ELF-1 (cell line): ENCODE data around the gene SLC44A2.

Experiments
- DNase-seq: peaks from one replicate; pipeline ENCODE4 v3.0.0-alpha.2; 2016; ENCODE audit warnings: low read depth, low spot score

Gene SLC44A2

DNA sequence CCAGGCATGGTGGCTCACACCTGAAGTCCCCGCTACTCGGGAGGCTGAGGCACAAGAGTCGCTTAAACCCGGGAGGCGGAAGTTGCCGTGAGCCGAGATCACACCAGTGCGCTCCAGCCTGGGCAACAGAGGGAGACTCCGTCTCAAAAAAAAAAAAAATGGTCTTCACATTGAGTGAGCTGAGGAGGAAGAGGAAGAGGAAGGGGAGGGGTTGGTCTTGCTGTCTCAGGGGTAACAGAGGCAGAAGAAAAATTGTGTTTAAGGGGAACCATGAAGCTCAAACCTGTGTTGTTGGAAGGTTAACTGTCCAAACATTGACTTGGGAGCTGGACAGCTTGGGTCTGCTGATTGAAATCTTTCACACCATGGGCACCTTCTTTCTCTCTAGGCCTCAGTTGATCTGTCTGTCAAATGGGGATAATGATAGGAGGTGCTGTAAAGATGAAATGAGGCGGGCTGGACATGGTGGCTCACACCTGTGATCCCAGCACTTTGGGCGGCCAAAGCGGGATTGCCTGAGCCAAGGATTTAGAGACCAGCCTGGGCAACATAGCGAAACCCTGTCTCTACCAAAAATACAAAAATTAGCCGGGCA, 9.8 kb upstream of the SLC44A2 start:
- DNase-seq, result no peak

DNA sequence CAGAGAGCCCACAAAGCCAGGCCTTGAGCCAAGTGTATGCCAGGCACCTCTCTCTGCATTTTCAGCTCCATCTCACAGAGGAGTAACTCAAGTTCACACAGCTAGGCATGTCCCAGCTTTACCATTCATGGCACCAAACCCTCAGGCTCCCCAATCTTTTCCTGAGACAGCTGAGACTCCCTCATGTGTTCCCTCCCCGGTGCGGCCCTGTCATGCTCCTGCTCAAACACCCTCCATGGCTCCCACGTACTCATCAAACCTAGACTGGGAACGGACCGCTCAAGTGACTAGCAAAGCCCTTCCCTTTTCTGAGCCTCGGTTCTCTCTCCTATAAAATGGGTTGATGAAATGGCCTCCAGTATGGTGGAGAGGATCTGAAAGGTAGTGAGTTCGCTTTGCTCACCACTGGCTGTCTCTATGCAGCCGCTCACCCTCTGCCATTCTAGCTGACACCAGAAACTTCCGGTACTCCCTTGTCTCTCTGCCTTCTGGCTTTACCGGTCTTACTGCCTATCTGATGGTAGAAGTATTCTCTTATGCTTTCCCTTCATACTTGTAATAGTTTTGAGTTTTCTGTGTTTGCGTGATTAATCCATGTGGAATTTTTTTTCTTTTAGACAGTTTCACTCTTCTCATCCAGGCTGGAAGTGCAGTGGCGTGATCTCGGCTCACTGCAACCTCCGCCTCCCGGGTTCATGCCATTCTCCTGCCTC, 7.8 kb upstream of the SLC44A2 start:
- DNase-seq, result no peak

GRCh38 chr19:10618846-10619245, 6.5 kb upstream of the SLC44A2 start:
- no peak for DNase-seq

- DNase-seq, result no peak
Measured at GRCh38 chr19:10620786-10621185, 4.6 kb upstream of the SLC44A2 start.

GRCh38 chr19:10621966-10622365, 3.4 kb upstream of the SLC44A2 start:
- DNase-seq, result no peak

GRCh38 chr19:10624585-10624984, 768 bp upstream of the SLC44A2 start:
- no peak for DNase-seq

GRCh38 chr19:10625762-10626138, 397 bp downstream of the SLC44A2 start:
- no peak for DNase-seq

GRCh38 chr19:10631874-10632273, 6.5 kb downstream of the SLC44A2 start:
- DNase-seq, result no peak

GRCh38 chr19:10634430-10634829, 9.1 kb downstream of the SLC44A2 start:
- no peak for DNase-seq

DNA sequence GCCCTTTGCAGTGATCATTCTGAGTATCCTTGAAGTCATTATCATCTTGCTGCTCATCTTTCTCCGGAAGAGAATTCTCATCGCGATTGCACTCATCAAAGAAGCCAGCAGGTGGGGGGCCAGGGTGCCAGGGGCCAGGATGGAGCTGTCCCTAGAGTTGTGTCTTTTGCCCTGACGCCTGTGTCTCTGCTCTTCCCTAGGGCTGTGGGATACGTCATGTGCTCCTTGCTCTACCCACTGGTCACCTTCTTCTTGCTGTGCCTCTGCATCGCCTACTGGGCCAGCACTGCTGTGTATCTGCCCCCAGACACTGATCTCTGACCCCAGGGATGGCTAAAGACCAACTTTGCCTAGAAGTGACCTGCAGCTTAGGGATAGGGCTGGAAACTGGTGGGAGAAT, 9.6 kb downstream of the SLC44A2 start:
- no peak for DNase-seq

DNA sequence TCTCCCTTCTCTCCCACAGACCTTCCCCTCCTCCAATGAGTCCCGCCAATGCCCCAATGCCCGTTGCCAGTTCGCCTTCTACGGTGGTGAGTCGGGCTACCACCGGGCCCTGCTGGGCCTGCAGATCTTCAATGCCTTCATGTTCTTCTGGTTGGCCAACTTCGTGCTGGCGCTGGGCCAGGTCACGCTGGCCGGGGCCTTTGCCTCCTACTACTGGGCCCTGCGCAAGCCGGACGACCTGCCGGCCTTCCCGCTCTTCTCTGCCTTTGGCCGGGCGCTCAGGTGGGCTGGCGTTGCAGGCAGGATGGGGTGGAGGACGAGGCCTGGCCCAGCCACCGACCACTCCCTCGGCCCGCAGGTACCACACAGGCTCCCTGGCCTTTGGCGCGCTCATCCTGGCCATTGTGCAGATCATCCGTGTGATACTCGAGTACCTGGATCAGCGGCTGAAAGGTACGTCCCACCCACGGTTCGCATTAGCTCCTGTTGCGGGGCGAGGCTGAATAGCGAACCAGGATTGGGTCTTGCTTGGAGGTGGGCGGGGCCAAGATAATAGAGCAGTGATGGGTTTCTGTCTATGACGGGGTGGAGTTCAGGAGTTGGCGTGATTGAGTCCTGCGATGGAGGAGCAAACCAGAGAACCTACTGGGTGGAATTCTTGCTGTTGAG, 11.1 kb downstream of the SLC44A2 start:
- DNase-seq, result no peak

DNA sequence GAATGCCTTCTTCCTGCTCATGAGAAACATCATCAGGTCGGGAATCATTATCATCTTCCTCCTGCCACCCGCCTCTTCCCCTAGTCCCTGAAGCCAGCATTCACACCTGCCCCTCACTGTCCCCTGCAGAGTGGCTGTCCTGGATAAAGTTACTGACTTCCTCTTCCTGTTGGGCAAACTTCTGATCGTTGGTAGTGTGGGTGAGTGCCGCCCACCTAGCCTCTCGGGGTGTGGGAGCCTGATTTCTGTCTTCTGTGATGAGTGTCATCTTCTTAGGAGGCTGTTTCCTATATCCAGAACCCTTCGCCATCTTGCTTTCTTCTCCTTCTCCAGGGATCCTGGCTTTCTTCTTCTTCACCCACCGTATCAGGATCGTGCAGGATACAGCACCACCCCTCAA, 12.5 kb downstream of the SLC44A2 start:
- DNase-seq, result no peak

GRCh38 chr19:10639836-10640235, 14.5 kb downstream of the SLC44A2 start:
- DNase-seq, result no peak

DNA sequence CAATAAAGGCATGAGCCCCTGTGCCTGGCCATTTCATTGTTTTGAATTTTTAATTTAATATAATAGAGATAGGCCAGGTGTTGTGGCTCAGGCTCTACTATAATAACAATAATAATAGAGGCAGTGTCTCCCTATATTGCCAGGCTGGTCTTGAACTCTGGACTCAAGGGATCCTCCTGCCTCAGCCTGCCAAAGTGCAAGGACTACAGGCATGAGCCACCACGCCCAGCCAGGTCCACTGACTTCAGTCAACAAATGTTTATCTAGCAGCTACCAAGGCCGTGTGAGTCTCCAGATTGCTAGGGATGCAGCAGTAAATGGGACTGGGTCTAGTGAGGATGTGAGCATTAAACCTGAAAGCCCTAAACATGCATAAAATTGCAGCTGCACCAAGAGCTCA, 15.0 kb downstream of the SLC44A2 start:
- DNase-seq, result no peak

DNA sequence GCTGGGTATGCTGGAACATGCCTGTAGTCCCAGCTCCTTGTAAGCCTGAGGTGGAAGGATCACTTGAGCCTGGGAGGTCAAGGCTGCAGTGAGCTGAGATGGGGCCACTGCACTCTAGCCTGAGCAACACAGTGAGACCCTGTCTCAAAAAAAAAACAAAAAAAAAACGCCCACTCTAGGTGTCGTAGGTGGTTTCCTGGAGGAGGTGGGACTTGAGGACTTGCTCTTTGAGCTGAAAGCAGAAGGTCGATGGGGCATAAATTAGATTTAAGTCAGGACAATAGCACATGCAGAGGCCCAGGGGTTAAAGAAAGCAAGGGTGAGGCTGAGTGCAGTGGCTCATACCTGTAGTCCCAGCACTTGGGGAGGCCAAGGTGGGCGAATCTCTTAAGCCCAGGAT, 15.9 kb downstream of the SLC44A2 start:
- DNase-seq, result no peak

- no peak for DNase-seq
Measured at GRCh38 chr19:10642473-10643171, 17.3 kb downstream of the SLC44A2 start.

DNA sequence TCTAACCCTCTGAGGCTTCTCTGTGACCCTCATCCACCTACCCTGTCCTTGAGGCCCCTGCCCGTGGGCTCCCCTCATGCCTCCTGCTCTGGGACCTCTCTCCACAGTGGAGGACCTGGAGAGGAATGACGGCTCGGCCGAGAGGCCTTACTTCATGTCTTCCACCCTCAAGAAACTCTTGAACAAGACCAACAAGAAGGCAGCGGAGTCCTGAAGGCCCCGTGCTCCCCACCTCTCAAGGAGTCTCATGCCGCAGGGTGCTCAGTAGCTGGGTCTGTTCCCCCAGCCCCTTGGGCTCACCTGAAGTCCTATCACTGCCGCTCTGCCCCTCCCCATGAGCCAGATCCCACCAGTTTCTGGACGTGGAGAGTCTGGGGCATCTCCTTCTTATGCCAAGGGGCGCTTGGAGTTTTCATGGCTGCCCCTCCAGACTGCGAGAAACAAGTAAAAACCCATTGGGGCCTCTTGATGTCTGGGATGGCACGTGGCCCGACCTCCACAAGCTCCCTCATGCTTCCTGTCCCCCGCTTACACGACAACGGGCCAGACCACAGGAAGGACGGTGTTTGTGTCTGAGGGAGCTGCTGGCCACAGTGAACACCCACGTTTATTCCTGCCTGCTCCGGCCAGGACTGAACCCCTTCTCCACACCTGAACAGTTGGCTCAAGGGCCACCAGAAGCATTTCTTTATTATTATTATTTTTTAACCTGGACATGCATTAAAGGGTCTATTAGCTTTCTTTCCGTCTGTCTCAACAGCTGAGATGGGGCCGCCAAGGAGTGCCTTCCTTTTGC, 18.0 kb downstream of the SLC44A2 start:
- no peak for DNase-seq

- DNase-seq, result no peak
Measured at GRCh38 chr19:10643968-10644259, 18.6 kb downstream of the SLC44A2 start.

DNA sequence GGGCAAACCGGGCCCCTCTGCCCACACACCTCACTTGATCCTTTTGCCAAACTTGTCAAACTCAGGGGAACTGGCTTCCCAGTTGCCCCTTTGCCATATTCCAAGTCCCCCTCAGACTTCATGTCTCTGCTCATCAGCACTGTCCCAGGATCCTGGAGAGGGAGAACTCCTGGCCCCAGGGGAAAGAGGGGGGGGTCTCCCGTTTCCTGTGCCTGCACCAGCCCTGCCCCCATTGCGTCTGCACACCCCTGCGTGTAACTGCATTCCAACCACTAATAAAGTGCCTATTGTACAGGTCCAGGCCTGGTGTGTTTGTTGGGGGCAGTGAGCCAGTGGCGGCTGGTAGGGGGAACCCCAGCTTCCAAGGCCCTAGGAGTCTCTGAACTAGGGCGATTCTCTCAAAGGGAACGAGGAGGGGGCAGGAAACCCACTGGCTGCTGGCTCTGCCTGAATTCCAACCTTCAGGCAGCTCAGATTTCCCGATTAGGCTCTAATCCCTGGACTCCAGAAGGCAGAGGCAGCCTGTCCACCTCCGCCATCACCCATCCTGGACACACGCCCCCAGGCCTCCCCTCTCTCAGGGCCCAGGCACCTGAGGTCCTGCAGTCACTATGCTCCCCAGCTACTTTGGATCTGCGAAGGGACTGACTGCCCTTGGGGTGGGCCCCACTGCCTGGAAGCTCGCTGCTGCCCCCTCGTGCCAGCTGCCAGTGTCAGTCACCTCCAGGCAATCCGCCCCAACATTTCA, 19.1 kb downstream of the SLC44A2 start:
- peak; percentile 89 for DNase-seq

GRCh38 chr19:10646456-10647159, 21.3 kb downstream of the SLC44A2 start:
- no peak for DNase-seq

- DNase-seq, result no peak
Measured at GRCh38 chr19:10648360-10648759, 23.0 kb downstream of the SLC44A2 start.
